Testis (tissue), 3 donors: ENCODE measurements around the gene CASK. TPM values are rescaled to one million over a fixed set of nuclear protein-coding genes. Genes with fewer than 3 reads are reported as not detected.
A peak's percentile ranks its signal among the peaks of the same experiment; 100 is the strongest.

Experiments used
- DNase-seq: peaks from one replicate; pipeline ENCODE4 v3.0.0-alpha.2; 2019
- H3K27ac ChIP-seq, 2 donors: fragments of 200-600 bp; sonication (generic); one replicate each; pipeline ENCODE4 v1.5.1; 2019
- H3K27me3 ChIP-seq: fragments of 200-600 bp; sonication (generic); one replicate; pipeline ENCODE4 v1.5.1; 2019
- H3K36me3 ChIP-seq: fragments of 200-600 bp; sonication (generic); one replicate; pipeline ENCODE4 v1.5.1; 2017; ENCODE audit warnings: low read depth; ENCODE audit errors: missing control alignments
- H3K4me1 ChIP-seq: fragments of 200-600 bp; sonication (generic); one replicate; pipeline ENCODE4 v1.5.1; 2019
- H3K4me3 ChIP-seq, 2 donors: fragments of 200-600 bp; sonication (generic); one replicate each; pipeline ENCODE4 v1.5.1; 2017 to 2019
- H3K9me3 ChIP-seq: fragments of 200-600 bp; sonication (generic); one replicate; pipeline ENCODE4 v1.5.1; 2017
- POLR2A ChIP-seq: fragments of 450-650 bp; IDR thresholded peaks from one replicate; pipeline ENCODE4 v1.6.1; 2017; ENCODE audit warnings: antibody characterized with exemption, mild to moderate bottlenecking, moderate library complexity
- WGBS, 2 donors: methylation state at CpG; one replicate each; pipeline ENCODE4 v1.1.5; 2018; 5-methylcytosine and 5-hydroxymethylcytosine counted together
- intact Hi-C: fragments of 100-400 bp; cut with DNase I; formaldehyde crosslinking; loops from one replicate; pipeline ENCODE4 v1.15.1; 2023; ENCODE audit warnings: low total_unique reads
- polyA plus RNA-seq: library from polyadenylated mRNA; stranded (reverse); fragments of 350-450 nt; fragmentation: Illumina TruSeq; extraction: RNeasy Lipid Tissue Mini Kit (QIAGEN cat#74804); gene quantifications from one replicate; pipeline ENCODE4 v1.2.3, GENCODE V29; 2014; ENCODE audit warnings: low read depth, low replicate concordance; ENCODE audit not compliant: insufficient read depth
- total RNA-seq, 2 donors: library from RNA; depleted of rRNA; stranded (reverse); fragments of >200 nt; gene quantifications; one replicate each; pipeline ENCODE4 v1.2.3, GENCODE V29; 2016
- TF ChIP-seq, protein P1 (sequence below), 3 experiments: fragments of 450-650 bp in 2 of 3; fragments of 200-600 bp in 1 of 3; sonication (generic) in 1 of 3; IDR thresholded peaks; one replicate each; pipeline ENCODE4 v1.5.1; 2016 to 2019; ENCODE audit warnings: antibody characterized with exemption in 3 of 3, mild to moderate bottlenecking in 2 of 3, moderate library complexity in 1 of 3

Gene CASK
- total and polyA plus RNA-seq, 3 donors from 2014 or later: 8.5 to 20.9 (median 14.5) TPM

DNA sequence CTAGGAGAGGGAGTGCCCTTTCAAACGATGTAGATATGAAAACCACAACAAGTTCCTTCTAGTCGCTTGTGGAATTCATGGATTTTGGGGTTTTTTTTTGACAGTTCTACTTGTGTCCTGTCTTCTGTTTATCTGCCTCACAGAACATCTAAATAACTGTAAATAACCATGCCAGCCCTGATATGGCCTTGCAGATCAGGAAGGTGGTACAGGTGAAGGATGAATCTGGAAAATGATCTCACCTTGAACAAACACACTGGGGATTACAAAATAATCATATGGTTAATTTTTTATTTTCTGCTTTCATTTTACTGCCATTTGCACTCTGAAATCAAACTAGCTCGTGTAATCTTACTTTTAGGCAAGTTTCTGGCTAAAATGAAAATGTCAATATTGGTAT, 162.2 kb downstream of the CASK start:
- intact Hi-C loops: no loop called here
- WGBS, 2 donors: 41 to 60% methylated on average over 3 of the region's 3 CpGs
- DNase-seq: no peak
- TF ChIP-seq POLR2A: no peak
- TF ChIP-seq, protein P1, sequence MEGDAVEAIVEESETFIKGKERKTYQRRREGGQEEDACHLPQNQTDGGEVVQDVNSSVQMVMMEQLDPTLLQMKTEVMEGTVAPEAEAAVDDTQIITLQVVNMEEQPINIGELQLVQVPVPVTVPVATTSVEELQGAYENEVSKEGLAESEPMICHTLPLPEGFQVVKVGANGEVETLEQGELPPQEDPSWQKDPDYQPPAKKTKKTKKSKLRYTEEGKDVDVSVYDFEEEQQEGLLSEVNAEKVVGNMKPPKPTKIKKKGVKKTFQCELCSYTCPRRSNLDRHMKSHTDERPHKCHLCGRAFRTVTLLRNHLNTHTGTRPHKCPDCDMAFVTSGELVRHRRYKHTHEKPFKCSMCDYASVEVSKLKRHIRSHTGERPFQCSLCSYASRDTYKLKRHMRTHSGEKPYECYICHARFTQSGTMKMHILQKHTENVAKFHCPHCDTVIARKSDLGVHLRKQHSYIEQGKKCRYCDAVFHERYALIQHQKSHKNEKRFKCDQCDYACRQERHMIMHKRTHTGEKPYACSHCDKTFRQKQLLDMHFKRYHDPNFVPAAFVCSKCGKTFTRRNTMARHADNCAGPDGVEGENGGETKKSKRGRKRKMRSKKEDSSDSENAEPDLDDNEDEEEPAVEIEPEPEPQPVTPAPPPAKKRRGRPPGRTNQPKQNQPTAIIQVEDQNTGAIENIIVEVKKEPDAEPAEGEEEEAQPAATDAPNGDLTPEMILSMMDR (IDR thresholded peaks at IDR 0.05): no peak
- Histone ChIP-seq H3K4me1 (no peaks in the 10 kb centered on the region), H3K9me3 (no peaks in the 10 kb centered on the region), H3K27ac (no peak overlapping the region), H3K36me3 (no peaks in the 10 kb centered on the region), H3K27me3 (no peaks in the 10 kb centered on the region), H3K4me3 (no peak overlapping the region)

DNA sequence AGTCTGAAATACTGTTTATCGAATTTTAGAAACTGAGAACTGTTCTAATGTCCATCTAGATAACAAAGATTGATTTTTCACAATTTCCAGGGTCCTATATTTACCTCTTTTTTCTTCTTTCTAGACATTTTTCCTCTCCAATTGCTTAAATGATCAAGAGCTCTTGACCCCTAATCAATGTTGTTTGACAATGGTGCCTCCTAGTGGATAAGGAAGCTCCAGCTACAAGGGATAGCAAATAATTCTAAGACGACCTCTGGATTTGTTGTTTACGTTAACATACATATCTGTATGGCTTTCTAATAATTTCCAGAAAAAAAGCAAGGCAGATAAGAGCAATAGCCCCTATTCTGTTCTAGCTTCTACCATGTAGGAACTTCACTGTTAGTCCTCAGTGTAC, 163.5 kb downstream of the CASK start:
- no peak for TF ChIP-seq POLR2A
- TF ChIP-seq, protein P1 (IDR thresholded peaks at IDR 0.05): peak in 1 of 3 experiments; percentile 32
- no peak overlapping the region for H3K4me3 ChIP-seq
- no peak overlapping the region for H3K27ac ChIP-seq
- no peaks in the 10 kb centered on the region for H3K36me3 ChIP-seq
- H3K9me3 ChIP-seq: no peaks in the 10 kb centered on the region
- intact Hi-C loops: no loop called here
- no peaks in the 10 kb centered on the region for H3K27me3 ChIP-seq
- no peak for DNase-seq
- no peaks in the 10 kb centered on the region for H3K4me1 ChIP-seq
- WGBS, 2 donors: 68 to 82% methylated on average over 3 of the region's 3 CpGs

DNA sequence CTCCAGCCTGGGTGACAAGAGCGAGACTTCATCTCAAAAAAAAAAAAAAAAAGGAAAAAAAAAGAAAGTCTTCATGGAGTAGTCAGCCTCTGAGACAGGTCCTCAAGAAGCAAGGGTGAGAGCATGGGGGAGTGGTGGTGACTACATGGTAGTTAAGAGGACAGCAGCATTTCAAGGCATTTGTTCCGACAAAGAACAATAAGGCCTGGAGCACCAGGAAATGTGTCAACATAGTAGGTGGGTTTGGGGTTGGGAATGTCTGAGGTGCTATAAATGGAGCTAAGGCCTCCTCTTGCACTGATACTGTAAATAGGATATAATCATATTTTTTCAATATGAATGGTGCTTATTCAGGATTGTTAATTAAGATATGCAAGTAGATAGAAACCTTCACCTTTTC, 165.0 kb downstream of the CASK start:
- Histone ChIP-seq H3K27me3 (no peaks in the 10 kb centered on the region), H3K36me3 (no peaks in the 10 kb centered on the region), H3K4me3 (no peak overlapping the region), H3K9me3 (no peaks in the 10 kb centered on the region), H3K27ac (no peak overlapping the region), H3K4me1 (no peaks in the 10 kb centered on the region)
- WGBS, 2 donors: 78 to 92% methylated on average over 1 to 2 of the region's 2 CpGs
- DNase-seq: no peak
- no peak for TF ChIP-seq POLR2A
- TF ChIP-seq, protein P1 (IDR thresholded peaks at IDR 0.05): no peak
- intact Hi-C loops: no loop called here

DNA sequence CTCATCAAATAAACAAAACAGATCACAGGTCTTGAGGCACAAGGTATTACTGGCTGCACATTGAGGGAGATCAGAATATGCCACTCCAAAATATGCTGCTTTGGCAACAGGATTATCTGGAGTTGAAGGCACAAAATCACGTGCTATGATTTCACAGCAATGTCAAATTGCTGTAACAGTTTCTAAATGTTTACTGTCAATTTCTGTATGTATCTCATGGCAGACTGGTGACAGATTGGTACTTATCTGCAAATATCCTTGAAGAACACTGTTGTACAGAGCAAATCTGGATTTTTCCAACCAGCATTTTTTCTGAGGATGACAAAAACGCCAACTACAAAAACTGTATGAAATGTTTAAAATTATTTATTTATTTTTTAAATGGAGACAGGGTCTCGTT, 172.6 kb downstream of the CASK start:
- 77 to 82% methylated on average over 3 of the region's 3 CpGs for WGBS, 2 donors
- no peaks in the 10 kb centered on the region for H3K36me3 ChIP-seq
- H3K9me3 ChIP-seq: no peaks in the 10 kb centered on the region
- intact Hi-C loops: no loop called here
- H3K4me3 ChIP-seq: no peak overlapping the region
- no peaks in the 10 kb centered on the region for H3K4me1 ChIP-seq
- DNase-seq: no peak
- TF ChIP-seq, protein P1 (IDR thresholded peaks at IDR 0.05): no peak
- TF ChIP-seq POLR2A: no peak
- no peak overlapping the region for H3K27ac ChIP-seq
- H3K27me3 ChIP-seq: no peaks in the 10 kb centered on the region

DNA sequence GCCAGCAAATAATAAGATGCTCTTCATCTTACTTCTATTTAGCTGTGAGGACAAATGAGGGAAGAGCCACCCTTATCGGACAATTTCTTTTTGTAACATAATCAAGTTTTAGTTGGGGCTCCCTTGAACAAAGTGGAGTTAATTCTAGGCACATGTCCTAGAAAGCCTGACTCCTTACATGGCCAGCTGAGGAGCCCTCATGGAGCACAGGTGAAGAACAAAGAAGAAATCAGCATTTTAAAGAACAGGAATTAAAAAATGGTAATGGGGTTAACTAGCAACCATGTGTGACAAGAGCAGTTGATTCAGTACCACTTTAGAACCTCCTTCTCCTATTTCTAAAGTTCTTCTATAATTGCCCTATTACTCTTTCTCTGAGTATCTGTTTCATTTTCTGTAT, 183.5 kb downstream of the CASK start:
- TF ChIP-seq, protein P1 (IDR thresholded peaks at IDR 0.05): no peak
- no peak for TF ChIP-seq POLR2A
- intact Hi-C loops: no loop called here
- no peaks in the 10 kb centered on the region for H3K4me1 ChIP-seq
- DNase-seq: no peak
- no peaks in the 10 kb centered on the region for H3K9me3 ChIP-seq
- no peak overlapping the region for H3K27ac ChIP-seq
- no peaks in the 10 kb centered on the region for H3K27me3 ChIP-seq
- H3K4me3 ChIP-seq: no peak overlapping the region
- no peaks in the 10 kb centered on the region for H3K36me3 ChIP-seq
- 75 to 88% methylated on average over 1 of the region's 1 CpG for WGBS, 2 donors
